HepG2 (cell line): ENCODE results near the gene HIRA. TPM values are rescaled to one million over a fixed set of nuclear protein-coding genes. Genes with fewer than 3 reads are reported as not detected.

ENCODE experiments used
- ATAC-seq: fragments of 200-7000 bp; cut with Tn5 transposase; 3 replicates; pipeline ENCODE4 v1.9.1; 2020; ENCODE audit warnings: mild to moderate bottlenecking, moderate library complexity
- BruUV-seq: library from RNA; stranded (reverse); fragments of 400-500 nt; replicated peaks from 2 replicates; lab custom pipeline; 2021; lab: Mats Ljungman, UMichigan
- CTCF ChIA-PET: fragments of 300-600 bp; formaldehyde crosslinking; extraction: SDS; loops from one replicate; lab custom pipeline; 2021; ENCODE audit warnings: low total read pairs, inconsistent platforms, low intra/inter-chr PET ratio; lab: Yijun Ruan, JAX
- POLR2A ChIA-PET: fragments of 350-600 bp; sonication (Branson Sonifier 250); formaldehyde crosslinking; loops from one replicate; lab custom pipeline; 2020; ENCODE audit warnings: antibody characterized with exemption, inconsistent platforms; lab: Yijun Ruan, JAX
- DNase-seq: peaks from one replicate; pipeline ENCODE4 v3.0.0-alpha.2; 2015; ENCODE audit warnings: low spot score
- FAIRE-seq: peaks from 3 replicates; lab custom pipeline; 2011; peaks lifted over from hg19 to GRCh38; lab: Jason Lieb, UNC
- H2AFZ ChIP-seq: one replicate; pipeline ENCODE4 v1.6.1; 2011; ENCODE audit warnings: low read length, inconsistent platforms
- H3K27ac ChIP-seq: fragments of 300-600 bp; 3 replicates; pipeline ENCODE4 v1.8.0; 2011; ENCODE audit warnings: mixed run types, mild to moderate bottlenecking, mixed read lengths, low read length, inconsistent platforms; ENCODE audit not compliant: insufficient read depth; ENCODE audit errors: extremely low read length
- H3K27me3 ChIP-seq, 2 experiments: fragments of 200-600 bp in 1 of 2; 2 replicates in 1 of 2; 3 replicates in 1 of 2; pipeline versions ENCODE4 v1.6.0 to v1.8.0; 2011; ENCODE audit warnings: low read length in 2 of 2, mild to moderate bottlenecking in 2 of 2, moderate library complexity in 2 of 2, inconsistent platforms in 1 of 2; ENCODE audit not compliant: insufficient read depth in 2 of 2, control insufficient read depth in 1 of 2
- H3K36me3 ChIP-seq, 2 experiments: fragments of 200-600 bp in 1 of 2; replicated peaks in 1 of 2; 2 replicates in 1 of 2; 3 replicates in 1 of 2; pipeline versions ENCODE4 v1.5.1 to v1.8.0; 2011; ENCODE audit warnings: low read length in 2 of 2, inconsistent platforms in 1 of 2; ENCODE audit not compliant: insufficient read depth in 2 of 2, control insufficient read depth in 1 of 2
- H3K4me1 ChIP-seq: 2 replicates; pipeline ENCODE4 v1.5.1; 2012; ENCODE audit warnings: low read length, inconsistent platforms; ENCODE audit not compliant: insufficient read depth
- H3K4me2 ChIP-seq: 2 replicates; pipeline ENCODE4 v1.6.0; 2011; ENCODE audit warnings: low read depth, low read length, inconsistent platforms
- H3K4me3 ChIP-seq, 3 experiments: fragments of 200-600 bp in 1 of 3; sonication (generic), shearing (Covaris generic) in 1 of 3; replicated peaks in 1 of 3; 2 replicates each; pipeline ENCODE4 v1.5.1; 2011 to 2016; ENCODE audit warnings: low read length in 3 of 3, inconsistent platforms in 2 of 3, low read depth in 2 of 3, mild to moderate bottlenecking in 2 of 3, control low read depth in 1 of 3, mixed read lengths in 1 of 3; ENCODE audit not compliant: insufficient read depth in 1 of 3
- H3K79me2 ChIP-seq: one replicate; pipeline ENCODE4 v1.6.1; 2011; ENCODE audit warnings: low read length, inconsistent platforms; ENCODE audit not compliant: insufficient read depth
- H3K9ac ChIP-seq: 2 replicates; pipeline ENCODE4 v1.6.0; 2011; ENCODE audit warnings: mild to moderate bottlenecking, low read depth, low read length, inconsistent platforms; ENCODE audit not compliant: insufficient read depth
- H3K9me3 ChIP-seq: 2 replicates; pipeline ENCODE4 v1.5.1; 2012; ENCODE audit warnings: mild to moderate bottlenecking, low read length
- H4K20me1 ChIP-seq: 2 replicates; pipeline ENCODE4 v1.6.0; 2011; ENCODE audit warnings: inconsistent platforms, mild to moderate bottlenecking, low read length, moderate library complexity; ENCODE audit not compliant: insufficient read depth
- EP300 ChIP-seq, 3 experiments: sonication (generic) in 1 of 3; formaldehyde crosslinking in 1 of 3; IDR thresholded peaks; 2 replicates each; pipeline versions ENCODE4 v1.5.1 to v1.6.1; 2011 to 2020; ENCODE audit warnings: low read depth in 2 of 3, low read length in 2 of 3, borderline replicate concordance in 1 of 3, improper control_type of control experiment in 1 of 3, mild to moderate bottlenecking in 1 of 3, missing genetic modification reagents in 1 of 3, moderate library complexity in 1 of 3
- WGBS: methylation state at CpG from one replicate; pipeline ENCODE4 v1.1.6; 2017; ENCODE audit warnings: low lambda C conversion rate; 5-methylcytosine and 5-hydroxymethylcytosine counted together
- in situ Hi-C: cut with HindIII; loops from 2 replicates; pipeline ENCODE4 v1.10.0; 2017; ENCODE audit warnings: low pct_unique_long_range_greater_than_20kb; ENCODE audit not compliant: extremely low pct_ligation_motif_present
- intact Hi-C: fragments of 100-400 bp; cut with micrococcal nuclease; formaldehyde crosslinking; loops from one replicate; pipeline ENCODE4 v1.10.0; 2022; ENCODE audit not compliant: unreplicated experiment
- polyA plus RNA-seq, 8 experiments: library from polyadenylated mRNA; depleted of rRNA in 3 of 8; stranded (reverse) in 7 of 8; unstranded in 1 of 8; fragments of >200 nt; fragmentation: Illumina TruSeq in 4 of 8; extraction: Trizol in 4 of 8; gene quantifications; 2 replicates each; pipeline versions ENCODE4 v1.2.1 to v1.2.3, GENCODE V29; 2011 to 2016; ENCODE audit warnings: low read depth in 4 of 8, missing spikeins in 1 of 8, mixed read lengths in 1 of 8; ENCODE audit not compliant: insufficient read depth in 1 of 8
- total RNA-seq, 5 experiments: library from RNA; depleted of rRNA; stranded (reverse); fragments of >200 nt; fragmentation: Illumina TruSeq; extraction: Trizol; gene quantifications; 2 replicates each; pipeline ENCODE4 v1.2.3, GENCODE V29; 2016; ENCODE audit warnings: low read depth in 1 of 5
- TF ChIP-seq, protein P1 (sequence below): sonication (generic); formaldehyde crosslinking; IDR thresholded peaks from one replicate; pipeline ENCODE4 v1.5.1; 2020; ENCODE audit warnings: mild to moderate bottlenecking, missing genetic modification reagents; ENCODE audit errors: not compliant biosample characterization

Gene HIRA
- total and polyA plus RNA-seq, 2 of the 13 experiments (the other 11 are each of a cell fraction or from before 2014, with no cell fraction given): 21.5 to 29.2 TPM

DNA sequence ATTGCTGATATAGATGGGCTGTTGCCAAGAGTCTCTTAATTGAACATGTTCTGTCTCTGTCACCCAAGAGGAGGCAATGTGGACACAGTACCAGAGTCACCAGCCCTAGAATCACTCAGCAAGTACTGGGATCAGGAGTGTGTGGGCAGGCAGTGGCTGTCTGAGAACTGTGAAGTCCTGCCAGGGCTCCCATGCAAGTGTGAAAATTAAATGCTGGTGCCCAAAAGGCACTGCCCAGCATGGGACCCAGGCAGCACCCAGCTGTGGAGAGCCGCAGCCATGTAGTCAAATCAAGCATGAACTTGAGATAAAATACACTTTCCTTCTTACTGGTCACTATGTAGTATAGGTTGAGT, 19.9 kb downstream of the HIRA start:
- no TSS peak for BruUV-seq
- Histone ChIP-seq H3K4me2 (no peak overlapping the region), H3K4me3 (no peak overlapping the region), H2AFZ (no peak overlapping the region), H3K36me3 (peaks cover 21 to 72% of the 10 kb centered on the region in 2 experiments), H3K27ac (no peak overlapping the region), H3K27me3 (no peaks in the 10 kb centered on the region), H3K9me3 (no peaks in the 10 kb centered on the region), H3K79me2 (peaks cover 57% of the 10 kb centered on the region), H3K9ac (no peak overlapping the region), H4K20me1 (peaks cover 20% of the 10 kb centered on the region; the same call in 1 of the 2 replicates), H3K4me1 (no peaks in the 10 kb centered on the region)
- DNase-seq (no peak), ATAC-seq (no peak), FAIRE-seq (no peak)
- ChIA-PET CTCF (no interaction called here), POLR2A (no interaction called here)
- in situ Hi-C loops: no loop called here
- intact Hi-C loops: no loop called here
- WGBS: 100% methylated on average over 1 of the region's 1 CpG
- TF ChIP-seq, protein P1, sequence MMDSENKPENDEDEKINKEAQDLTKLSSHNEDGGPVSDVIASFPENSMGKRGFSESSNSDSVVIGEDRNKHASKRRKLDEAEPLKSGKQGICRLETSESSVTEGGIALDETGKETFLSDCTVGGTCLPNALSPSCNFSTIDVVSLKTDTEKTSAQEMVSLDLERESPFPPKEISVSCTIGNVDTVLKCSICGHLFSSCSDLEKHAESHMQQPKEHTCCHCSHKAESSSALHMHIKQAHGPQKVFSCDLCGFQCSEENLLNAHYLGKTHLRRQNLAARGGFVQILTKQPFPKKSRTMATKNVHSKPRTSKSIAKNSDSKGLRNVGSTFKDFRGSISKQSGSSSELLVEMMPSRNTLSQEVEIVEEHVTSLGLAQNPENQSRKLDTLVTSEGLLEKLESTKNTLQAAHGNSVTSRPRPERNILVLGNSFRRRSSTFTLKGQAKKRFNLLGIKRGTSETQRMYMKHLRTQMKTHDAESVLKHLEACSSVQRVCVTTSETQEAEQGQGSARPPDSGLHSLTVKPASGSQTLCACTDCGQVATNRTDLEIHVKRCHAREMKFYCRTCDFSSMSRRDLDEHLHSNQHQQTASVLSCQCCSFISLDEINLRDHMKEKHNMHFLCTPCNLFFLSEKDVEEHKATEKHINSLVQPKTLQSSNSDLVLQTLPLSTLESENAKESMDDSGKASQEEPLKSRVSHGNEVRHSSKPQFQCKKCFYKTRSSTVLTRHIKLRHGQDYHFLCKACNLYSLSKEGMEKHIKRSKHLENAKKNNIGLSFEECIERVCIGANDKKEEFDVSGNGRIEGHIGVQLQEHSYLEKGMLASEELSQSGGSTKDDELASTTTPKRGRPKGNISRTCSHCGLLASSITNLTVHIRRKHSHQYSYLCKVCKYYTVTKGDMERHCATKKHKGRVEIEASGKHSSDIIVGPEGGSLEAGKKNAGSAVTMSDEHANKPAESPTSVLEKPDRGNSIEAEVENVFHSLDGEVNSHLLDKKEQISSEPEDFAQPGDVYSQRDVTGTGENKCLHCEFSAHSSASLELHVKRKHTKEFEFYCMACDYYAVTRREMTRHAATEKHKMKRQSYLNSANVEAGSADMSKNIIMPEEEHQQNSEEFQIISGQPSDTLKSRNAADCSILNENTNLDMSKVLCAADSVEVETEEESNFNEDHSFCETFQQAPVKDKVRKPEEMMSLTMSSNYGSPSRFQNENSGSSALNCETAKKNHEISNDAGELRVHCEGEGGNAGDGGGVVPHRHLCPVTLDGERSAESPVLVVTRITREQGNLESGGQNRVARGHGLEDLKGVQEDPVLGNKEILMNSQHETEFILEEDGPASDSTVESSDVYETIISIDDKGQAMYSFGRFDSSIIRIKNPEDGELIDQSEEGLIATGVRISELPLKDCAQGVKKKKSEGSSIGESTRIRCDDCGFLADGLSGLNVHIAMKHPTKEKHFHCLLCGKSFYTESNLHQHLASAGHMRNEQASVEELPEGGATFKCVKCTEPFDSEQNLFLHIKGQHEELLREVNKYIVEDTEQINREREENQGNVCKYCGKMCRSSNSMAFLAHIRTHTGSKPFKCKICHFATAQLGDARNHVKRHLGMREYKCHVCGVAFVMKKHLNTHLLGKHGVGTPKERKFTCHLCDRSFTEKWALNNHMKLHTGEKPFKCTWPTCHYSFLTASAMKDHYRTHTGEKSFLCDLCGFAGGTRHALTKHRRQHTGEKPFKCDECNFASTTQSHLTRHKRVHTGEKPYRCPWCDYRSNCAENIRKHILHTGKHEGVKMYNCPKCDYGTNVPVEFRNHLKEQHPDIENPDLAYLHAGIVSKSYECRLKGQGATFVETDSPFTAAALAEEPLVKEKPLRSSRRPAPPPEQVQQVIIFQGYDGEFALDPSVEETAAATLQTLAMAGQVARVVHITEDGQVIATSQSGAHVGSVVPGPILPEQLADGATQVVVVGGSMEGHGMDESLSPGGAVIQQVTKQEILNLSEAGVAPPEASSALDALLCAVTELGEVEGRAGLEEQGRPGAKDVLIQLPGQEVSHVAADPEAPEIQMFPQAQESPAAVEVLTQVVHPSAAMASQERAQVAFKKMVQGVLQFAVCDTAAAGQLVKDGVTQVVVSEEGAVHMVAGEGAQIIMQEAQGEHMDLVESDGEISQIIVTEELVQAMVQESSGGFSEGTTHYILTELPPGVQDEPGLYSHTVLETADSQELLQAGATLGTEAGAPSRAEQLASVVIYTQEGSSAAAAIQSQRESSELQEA (CRISPR knock-in tag): no peak
- TF ChIP-seq EP300 (IDR thresholded peaks at IDR 0.05; ENCODE audit: low read depth in 2 of 2, low read length in 2 of 2) (no peak), EP300 (CRISPR knock-in tag; IDR thresholded peaks at IDR 0.05; ENCODE audit: borderline replicate concordance) (no peak)
